D341Med (cell line): Measurements from ENCODE around the gene CITED2.
A peak's percentile ranks its signal among the peaks of the same experiment; 100 is the strongest.
"Not testable (repeated sequence)": the region's sequence is repeated elsewhere in the genome, so short reads cannot be mapped to it uniquely, and the experiment has no call there.

Experiments
- DNase-seq: peaks from one replicate; pipeline ENCODE4 v3.0.0; 2012; ENCODE audit warnings: low spot score

CITED2 gene, protein sequence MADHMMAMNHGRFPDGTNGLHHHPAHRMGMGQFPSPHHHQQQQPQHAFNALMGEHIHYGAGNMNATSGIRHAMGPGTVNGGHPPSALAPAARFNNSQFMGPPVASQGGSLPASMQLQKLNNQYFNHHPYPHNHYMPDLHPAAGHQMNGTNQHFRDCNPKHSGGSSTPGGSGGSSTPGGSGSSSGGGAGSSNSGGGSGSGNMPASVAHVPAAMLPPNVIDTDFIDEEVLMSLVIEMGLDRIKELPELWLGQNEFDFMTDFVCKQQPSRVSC

GRCh38 chr6:139374357-139375225, at the start of gene CITED2:
Gene CITED2 (minus strand): TSS chr6:139374648. CDS start chr6:139373944, 704 bp downstream.
- peak; percentile 91 for DNase-seq

- DNase-seq, result no peak
Measured at GRCh38 chr6:139423037-139423703, 48.7 kb upstream of the CITED2 start.

DNA sequence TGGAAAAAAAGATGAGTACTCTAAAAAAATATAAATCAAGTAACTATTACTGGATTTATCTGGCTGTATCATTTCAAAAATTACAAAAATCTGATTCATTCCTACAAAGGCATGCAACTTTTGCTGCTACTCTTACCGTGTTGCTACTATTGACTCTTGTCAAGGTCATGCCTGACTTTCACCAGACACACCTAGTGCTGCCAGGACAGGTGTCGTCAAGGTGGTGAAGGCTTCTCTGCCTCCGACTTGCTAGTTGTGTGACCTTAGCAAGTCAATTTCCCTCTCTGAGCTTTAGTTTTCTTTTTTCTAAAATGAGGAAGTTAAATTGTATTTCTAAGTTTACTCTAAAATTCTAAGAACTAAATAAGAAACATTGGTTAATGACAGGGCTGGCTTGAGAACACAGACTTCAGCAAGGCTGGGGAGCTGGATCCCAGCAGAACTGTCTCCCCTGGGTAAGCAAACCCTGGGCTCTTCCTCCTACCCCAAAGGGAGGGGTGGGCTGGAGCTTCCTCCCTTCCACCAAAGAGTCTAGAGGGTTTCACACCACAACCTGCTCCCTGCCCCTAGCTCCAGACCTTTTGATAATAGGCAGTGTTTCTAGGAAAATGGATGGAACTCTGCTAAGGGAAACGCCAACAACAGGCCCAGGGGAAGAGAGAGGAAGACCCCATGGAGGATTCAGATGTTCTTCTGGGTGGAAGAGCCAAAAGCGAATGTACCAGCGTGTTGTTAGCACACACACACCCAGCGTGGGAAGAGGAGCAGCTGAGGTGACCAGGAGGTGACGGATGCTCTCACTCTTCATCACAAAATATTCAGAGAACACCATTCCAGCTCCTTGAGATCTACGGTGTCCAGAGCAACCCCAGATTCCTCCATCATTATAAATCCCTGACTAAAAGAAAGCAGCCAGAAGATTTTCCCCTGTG, 47.9 kb upstream of the CITED2 start:
- DNase-seq, result no peak

GRCh38 chr6:139418481-139419132, 44.2 kb upstream of the CITED2 start:
- DNase-seq, result no peak

GRCh38 chr6:139416146-139416545, 41.7 kb upstream of the CITED2 start:
- DNase-seq, result no peak

DNA sequence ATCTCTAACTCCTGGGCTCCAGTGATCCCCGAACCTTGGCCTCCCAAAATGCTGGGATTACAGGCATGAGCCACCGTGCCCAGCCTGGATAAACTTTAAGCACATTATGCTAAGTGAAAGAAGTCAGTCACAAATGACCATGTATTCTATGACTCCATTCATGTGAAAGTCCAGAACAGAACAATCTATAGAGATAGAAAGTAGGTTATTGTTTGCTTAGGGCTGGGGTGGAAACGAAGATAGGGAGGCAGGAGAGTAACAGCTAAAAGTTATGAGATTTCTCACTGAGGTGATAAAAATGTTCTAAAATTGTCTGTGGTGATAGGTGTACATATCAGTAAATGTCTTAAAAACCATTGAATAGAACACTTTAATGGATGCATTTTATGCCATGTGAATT, 40.9 kb upstream of the CITED2 start:
- no peak for DNase-seq

DNA sequence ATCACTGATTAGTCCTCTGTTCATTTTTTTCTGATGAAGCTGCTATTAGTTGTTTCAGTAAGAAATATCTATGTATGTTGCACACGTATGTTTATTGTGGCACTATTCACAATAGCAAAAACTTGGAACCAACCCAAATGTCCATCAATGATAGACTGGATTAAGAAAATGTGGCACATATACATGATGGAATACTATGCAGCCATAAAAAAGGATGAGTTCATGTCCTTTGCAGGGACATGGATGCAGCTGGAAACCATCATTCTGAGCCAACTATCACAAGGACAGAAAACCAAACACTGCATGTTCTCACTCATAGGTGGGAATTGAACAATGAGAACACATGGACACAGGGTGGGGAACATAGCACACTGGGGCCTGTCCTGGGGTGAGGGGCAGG, 37.7 kb upstream of the CITED2 start:
- DNase-seq, result not testable (repeated sequence)

DNA sequence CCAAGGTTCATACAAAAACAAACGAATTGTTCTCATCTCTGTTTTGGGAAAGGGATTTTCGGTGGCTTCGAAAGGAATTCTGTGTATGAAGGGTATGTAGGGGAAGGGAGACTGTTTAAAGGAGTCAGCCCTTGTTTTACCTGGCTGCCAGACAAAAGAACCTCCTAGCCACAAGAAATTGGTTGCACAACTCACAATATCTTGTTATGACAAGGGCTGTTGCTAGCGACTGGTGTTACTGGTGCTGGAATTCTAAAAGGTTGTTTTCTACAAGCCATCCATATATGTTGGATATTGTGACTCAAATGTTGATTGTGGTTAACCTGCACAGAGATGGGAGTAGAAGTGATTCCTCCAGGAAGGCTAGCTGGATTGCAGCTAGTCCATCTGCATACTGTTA, 34.6 kb upstream of the CITED2 start:
- no peak for DNase-seq

DNA sequence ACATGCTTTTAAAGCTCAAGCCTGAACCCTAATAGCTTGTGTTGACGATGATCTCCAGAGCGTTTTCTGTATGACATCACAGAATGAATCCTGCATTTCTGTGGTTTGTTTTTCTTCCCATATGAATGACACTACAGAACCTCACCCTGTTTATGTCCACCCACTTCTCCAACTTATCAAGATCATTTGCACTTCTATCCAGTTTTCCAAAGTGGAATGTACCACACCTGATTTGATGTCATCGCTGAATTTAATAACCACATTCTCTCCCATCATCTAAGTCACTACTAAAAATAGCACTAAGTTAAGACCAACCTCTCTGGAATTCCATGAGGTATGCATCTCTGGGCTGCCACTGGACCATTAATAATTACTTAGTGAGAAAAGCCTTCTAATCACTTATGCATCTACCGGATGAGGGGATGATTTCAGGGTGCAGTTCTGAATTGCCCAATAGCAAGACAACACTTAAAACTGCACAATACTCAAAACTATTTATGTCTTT, 33.3 kb upstream of the CITED2 start:
- DNase-seq, result no peak

- no peak for DNase-seq
Measured at GRCh38 chr6:139406577-139407343, 32.3 kb upstream of the CITED2 start.

DNA sequence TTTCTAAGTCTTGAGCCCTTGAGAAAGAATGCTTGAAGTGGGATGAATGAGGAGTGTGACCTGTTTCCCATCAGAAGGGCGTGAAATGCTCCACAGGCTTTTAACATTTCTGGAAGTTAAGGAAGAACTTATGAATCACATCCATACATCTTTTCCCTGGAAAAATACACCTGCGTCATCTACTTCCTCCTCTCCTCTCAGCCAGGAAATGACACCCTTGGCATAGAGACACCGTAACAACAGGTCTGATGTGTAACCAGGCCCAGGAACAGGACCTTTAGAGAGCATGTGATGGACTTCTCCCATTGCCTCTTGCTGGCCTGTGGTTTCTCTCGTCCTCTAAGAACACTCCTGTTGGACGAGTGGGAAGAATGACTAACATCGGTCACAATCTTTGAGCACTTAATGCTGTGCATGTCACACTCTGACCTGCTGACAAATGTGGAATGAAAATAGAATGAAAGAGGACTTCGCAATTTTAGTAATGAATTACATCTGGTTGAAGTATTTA, 28.5 kb upstream of the CITED2 start:
- DNase-seq, result no peak

- no peak for DNase-seq
Measured at GRCh38 chr6:139398658-139399057, 24.2 kb upstream of the CITED2 start.

- DNase-seq, result no peak
Measured at GRCh38 chr6:139395891-139396301, 21.4 kb upstream of the CITED2 start.

DNA sequence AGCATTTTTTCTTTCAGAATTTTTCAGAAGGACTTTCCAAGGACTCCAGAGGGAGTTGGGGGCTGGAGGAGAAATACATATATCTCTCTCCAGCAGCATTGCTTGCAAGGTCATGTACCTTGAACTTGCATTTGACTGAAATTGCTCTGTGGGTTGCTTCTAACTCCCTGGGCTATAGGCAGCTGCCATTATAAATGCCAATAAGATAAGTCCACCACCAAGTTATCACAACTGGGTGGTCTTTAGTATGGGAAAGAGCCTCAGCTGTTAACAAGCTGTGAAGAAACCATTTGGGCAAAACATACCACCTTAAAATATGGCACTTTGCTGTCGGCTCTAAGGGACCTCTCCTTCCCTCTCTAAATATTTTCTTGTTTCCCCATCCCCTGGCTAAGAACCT, 20.9 kb upstream of the CITED2 start:
- no peak for DNase-seq

DNA sequence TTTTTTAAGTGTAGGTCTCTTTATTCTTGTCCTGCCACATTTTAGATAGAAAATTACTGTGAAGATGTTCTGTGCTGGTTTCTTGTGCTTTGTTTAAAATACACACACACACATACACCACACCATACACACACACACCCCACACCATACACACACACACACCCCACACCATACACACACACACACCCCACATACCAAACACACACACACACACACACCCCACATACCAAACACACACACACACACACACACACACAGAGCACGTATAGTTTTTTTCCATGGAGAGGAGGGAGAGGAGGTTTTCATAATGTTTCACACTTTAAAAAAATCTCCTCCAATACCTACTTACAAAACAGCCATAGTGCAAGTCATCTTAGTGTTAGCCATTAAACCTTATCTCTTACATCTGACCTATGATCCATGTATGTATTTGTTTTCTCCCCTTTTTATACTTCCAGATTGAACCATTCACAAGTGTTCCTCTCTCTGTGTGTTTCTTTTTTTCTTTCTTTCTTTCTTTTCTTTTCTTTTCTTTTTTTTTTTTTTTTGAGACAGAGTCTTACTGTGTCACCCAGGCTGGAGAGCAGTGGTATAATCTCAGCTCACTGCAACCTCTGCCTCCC, 19.7 kb upstream of the CITED2 start:
- DNase-seq, result no peak

GRCh38 chr6:139392794-139393193, 18.3 kb upstream of the CITED2 start:
- DNase-seq, result no peak

- DNase-seq, result no peak
Measured at GRCh38 chr6:139391709-139392108, 17.3 kb upstream of the CITED2 start.

DNA sequence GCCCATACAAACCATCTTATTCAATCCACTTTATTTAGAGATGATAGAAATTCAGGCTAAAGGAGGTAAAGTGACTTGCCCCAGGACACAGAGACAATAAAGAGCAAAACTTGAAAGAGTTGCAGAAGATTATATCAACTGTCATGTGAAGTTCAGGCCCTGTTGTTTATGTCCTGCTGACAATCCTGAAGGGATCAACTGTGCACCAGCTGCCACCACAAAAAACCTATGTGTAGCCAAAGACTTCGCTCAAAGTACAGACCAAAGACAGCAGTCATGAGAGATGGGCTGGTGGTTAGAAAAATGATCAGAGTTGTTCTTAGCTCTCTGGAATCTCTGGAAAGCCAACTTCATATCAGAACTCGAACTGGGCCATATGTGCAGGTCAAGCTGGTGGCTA, 16.0 kb upstream of the CITED2 start:
- DNase-seq, result no peak

- DNase-seq, result no peak
Measured at GRCh38 chr6:139388384-139388783, 13.9 kb upstream of the CITED2 start.

GRCh38 chr6:139386404-139386803, 12.0 kb upstream of the CITED2 start:
- no peak for DNase-seq
